Measurements from ENCODE around the gene KCNIP2. TPM values are rescaled to one million over a fixed set of nuclear protein-coding genes. Genes with fewer than 3 reads are reported as not detected.
A peak's percentile ranks its signal among the peaks of the same experiment; 100 is the strongest.

KCNIP2 gene
- total RNA-seq, 4 donors from 2014 or later = 1.0 to 3.5 (median 1.4) TPM

DNA sequence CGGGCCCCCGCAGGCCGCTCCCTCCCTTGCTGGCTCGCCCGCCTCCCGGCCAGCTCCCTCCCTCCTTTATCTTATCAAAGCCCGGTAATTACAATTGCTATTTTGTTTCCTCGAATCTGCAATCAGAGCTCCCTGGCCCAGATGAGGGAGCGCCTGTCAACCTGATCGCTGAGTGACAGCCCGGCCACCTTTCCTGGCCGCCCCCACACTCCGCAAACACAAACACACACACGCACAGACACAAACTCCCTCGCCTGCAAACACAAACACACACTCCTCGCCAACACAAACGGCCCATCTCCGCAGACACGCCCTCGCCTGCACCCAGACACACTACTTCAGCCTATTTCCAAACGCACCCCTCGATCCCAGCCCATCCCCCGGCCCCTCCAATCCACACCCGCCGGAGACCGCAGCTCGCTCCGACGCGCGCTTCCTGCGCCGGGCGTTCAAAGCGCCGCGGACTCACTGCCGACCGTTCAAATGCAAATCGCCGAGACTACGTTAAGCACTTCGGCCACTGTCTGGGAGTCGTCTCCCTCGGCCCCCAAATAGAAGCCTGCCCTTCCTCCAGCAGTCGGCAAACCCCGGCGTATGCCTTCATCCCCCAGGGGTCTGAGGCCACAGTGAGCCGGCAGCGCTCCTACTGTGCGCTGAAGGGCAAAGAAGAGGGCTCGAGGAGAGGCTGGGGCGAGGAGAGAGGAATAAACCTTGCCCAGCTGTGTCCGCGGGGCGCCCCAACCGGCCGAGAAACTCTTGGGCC, 64.6 kb downstream of the KCNIP2 start:
- intact Hi-C loops (cut with DNase I) = loop anchor here (5.0 kb wide), 1 partner anchor 172 kb away; no protein-coding TSS in a partner anchor
- Histone ChIP-seq H3K9me3 (no peaks in the 10 kb centered on the region), H3K4me1 (peaks cover 27 to 49% of the 10 kb centered on the region in 2 donors), H3K27ac (no peak overlapping the region), H3K27me3 (peaks cover 24% of the 10 kb centered on the region), H3K4me3 (replicated peaks in 1 of 3) (peak overlapping the region in 2 of 3 donors; percentile 10 to 25), H3K36me3 (no peaks in the 10 kb centered on the region)
- TF ChIP-seq CTCF (IDR thresholded peaks at IDR 0.05) (no peak), POLR2A (IDR thresholded peaks at IDR 0.05) (no peak)
- DNase-seq = peak; percentile 20
- 8 to 9% methylated on average over 47 to 51 of the region's 58 CpGs for WGBS, 2 donors

DNA sequence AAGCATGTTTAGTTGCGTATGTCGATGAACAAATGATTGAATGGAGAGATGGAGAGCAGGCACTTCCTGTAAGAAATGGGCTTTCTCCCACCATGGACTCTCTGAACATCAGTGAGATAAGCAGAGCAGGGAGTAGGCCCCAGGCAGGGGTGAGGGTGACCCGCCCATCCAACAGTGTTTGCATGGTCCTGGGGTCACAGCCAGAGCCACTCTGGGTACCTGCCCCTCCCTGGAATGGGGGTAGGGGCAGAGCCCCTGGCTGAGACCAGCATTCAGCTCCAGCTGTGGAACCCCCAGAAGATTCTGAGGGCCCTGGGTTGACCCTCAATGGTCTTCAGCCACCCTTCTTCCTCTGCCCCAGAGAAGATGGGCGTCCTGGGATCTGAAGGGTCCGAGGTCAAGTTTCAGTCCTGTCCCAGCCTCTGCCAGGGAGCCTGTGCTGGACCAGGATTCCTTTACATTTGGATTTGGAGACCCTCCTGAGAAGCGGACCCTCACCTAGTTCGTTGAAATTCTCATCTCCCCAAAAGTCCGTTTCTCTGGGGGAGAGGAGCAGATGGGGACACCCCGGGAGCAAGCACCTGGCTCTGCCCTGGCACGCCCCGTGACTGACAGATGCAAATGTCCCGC, 65.3 kb downstream of the KCNIP2 start:
- intact Hi-C loops (cut with DNase I) = loop anchor here (5.0 kb wide), 1 partner anchor 171 kb away; no protein-coding TSS in a partner anchor
- H3K27me3 ChIP-seq = peaks cover 25% of the 10 kb centered on the region
- H3K36me3 ChIP-seq = no peaks in the 10 kb centered on the region
- no peak for TF ChIP-seq POLR2A (IDR thresholded peaks at IDR 0.05)
- peaks cover 27 to 56% of the 10 kb centered on the region in 2 donors for H3K4me1 ChIP-seq
- H3K9me3 ChIP-seq = no peaks in the 10 kb centered on the region
- no peak overlapping the region for H3K27ac ChIP-seq
- DNase-seq = no peak
- no peak overlapping the region for H3K4me3 ChIP-seq (replicated peaks in 1 of 3)
- 63 to 69% methylated on average over 11 to 12 of the region's 12 CpGs for whole genome bisulfite sequencing, 2 donors

DNA sequence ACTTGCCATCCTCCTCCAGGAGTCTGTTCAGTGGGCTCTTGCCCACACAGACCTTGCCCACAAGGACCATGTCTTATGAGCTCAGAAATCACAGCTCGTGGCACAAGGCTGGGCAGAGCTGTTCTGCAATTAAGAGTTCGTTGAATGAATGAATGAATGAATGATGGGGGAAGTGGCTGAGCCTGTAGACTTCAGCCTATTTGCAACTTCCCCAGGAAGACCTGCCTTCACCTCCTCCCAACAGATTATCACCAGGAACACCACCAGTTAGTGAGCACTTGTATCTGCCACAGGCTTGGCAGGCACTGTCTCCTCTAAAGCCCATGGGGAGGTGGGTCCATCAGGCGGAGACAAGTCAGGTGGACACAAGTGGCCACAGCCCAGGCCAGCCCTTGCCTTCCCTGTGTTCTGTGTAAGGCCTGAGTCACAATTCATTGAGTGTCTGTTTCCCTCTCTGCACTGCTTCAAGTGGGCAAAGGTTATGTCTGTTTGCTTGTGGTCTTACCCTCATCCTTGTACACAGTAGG, 65.9 kb downstream of the KCNIP2 start:
- no peak for TF ChIP-seq POLR2A (IDR thresholded peaks at IDR 0.05)
- TF ChIP-seq CTCF (IDR thresholded peaks at IDR 0.05) = no peak
- 86 to 91% methylated on average over 2 to 3 of the region's 3 CpGs for WGBS, 2 donors
- intact Hi-C loops (cut with DNase I) = loop anchor here (5.0 kb wide), 1 partner anchor 170 kb away; no protein-coding TSS in a partner anchor
- H3K4me3 ChIP-seq (replicated peaks in 1 of 3) = no peak overlapping the region
- H3K36me3 ChIP-seq = no peaks in the 10 kb centered on the region
- H3K4me1 ChIP-seq = peaks cover 25 to 56% of the 10 kb centered on the region in 2 donors
- no peaks in the 10 kb centered on the region for H3K9me3 ChIP-seq
- no peak overlapping the region for H3K27ac ChIP-seq
- DNase-seq = no peak
- peaks cover 30% of the 10 kb centered on the region for H3K27me3 ChIP-seq

DNA sequence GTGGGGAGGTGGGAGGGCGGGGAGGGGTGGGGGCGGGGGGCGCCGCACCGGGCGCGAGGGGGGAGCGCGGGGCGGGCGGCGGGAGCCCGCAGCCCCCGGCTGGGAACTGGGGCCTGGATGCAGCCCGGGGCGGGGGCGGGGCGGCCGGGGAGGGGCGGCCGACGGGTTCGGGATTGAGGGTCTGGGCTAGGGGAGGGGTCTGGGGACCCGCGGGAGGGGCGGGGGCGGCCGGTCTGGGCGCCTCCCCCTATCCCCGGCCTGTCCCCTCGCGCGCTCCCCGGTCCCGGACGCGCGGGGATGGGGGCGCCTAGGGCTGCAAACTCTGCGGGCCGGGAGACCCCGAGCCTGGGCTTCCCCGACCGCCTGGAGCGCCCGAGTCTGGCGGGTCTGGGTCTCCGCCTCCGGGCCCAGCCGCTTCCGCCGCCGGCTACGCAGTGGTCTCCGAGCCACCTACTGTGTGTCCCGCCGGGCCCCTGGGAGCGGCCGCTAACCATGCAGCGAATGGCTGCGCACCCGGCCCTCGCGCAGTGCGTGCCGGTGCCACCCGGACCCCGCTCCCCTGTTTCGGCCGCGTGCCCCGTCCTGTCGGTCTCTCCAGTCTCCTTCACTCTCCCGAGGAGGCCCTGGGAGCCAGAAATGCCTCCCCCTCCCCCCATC, 67.3 kb downstream of the KCNIP2 start:
- H3K36me3 ChIP-seq = no peaks in the 10 kb centered on the region
- H3K9me3 ChIP-seq = no peaks in the 10 kb centered on the region
- 7 to 15% methylated on average over 11 to 13 of the region's 74 CpGs for WGBS, 2 donors
- H3K4me1 ChIP-seq = peaks cover 22 to 47% of the 10 kb centered on the region in 2 donors
- no peak overlapping the region for H3K4me3 ChIP-seq (replicated peaks in 1 of 3)
- intact Hi-C loops (cut with DNase I) = loop anchor here (5.0 kb wide), 1 partner anchor 169 kb away; no protein-coding TSS in a partner anchor
- H3K27me3 ChIP-seq = peaks cover 39% of the 10 kb centered on the region
- no peak for TF ChIP-seq POLR2A (IDR thresholded peaks at IDR 0.05)
- no peak for TF ChIP-seq CTCF (IDR thresholded peaks at IDR 0.05)
- no peak overlapping the region for H3K27ac ChIP-seq
- DNase-seq = no peak

Other genes with a start within 250 kb of the KCNIP2 start
- 10 to 100 TPM; 59.5 to 94.2 (median 72.2) TPM for gene FBXW4, start 148.6 kb downstream of the KCNIP2 start, total RNA-seq
- not detected for gene FGF8, start 67.7 kb downstream of the KCNIP2 start, total RNA-seq
- gene NPM3, start 60.4 kb downstream of the KCNIP2 start, total RNA-seq = 10 to 100 TPM in 3 of 4 donors, 1 to 10 TPM in 1; 9.0 to 27.3 (median 20.7) TPM
- gene OGA, start 25.4 kb downstream of the KCNIP2 start, total RNA-seq = 100 to 1,000 TPM; 114 to 205 (median 157) TPM
- 10 to 100 TPM; 14.2 to 21.2 (median 18.3) TPM for gene ARMH3, start 212.4 kb upstream of the KCNIP2 start, total RNA-seq
- gene HPS6, start 221.5 kb upstream of the KCNIP2 start, total RNA-seq = 10 to 100 TPM; 18.7 to 28.5 (median 23.8) TPM